Measurements from ENCODE around the gene C12orf76. TPM values are rescaled to one million over a fixed set of nuclear protein-coding genes. Genes with fewer than 3 reads are reported as not detected.

The C12orf76 gene
- polyA plus RNA-seq, 1 donor (not counting 4 experiments of a cell fraction or from before 2014, with no cell fraction given) = 7.3 TPM

GRCh38 chr12:110007881-110008280, 40.4 kb downstream of the C12orf76 start:
- DNase-seq (ENCODE audit: low read depth, low spot score) (no peak), FAIRE-seq (no peak)
- H3K9ac ChIP-seq (ENCODE audit: control insufficient read depth, extremely low read depth, insufficient read depth, low read length) = no peak overlapping the region
- peaks cover 73% of the 10 kb centered on the region for H3K79me2 ChIP-seq (ENCODE audit: control insufficient read depth, insufficient read depth, low read length)
- H3K9me3 ChIP-seq (ENCODE audit: control insufficient read depth, low read depth, low read length) = no peaks in the 10 kb centered on the region
- dilution Hi-C loops (cut with MboI; ENCODE audit: extremely low pct_ligation_motif_present, low sequenced_read_pairs) = no loop called here
- peaks cover 2 to 13% of the 10 kb centered on the region in 2 experiments for H3K36me3 ChIP-seq (ENCODE audit: control insufficient read depth in 2 of 2, extremely low read depth in 1 of 2, insufficient read depth in 2 of 2, low read length in 2 of 2)
- H3K4me1 ChIP-seq (ENCODE audit: control insufficient read depth, extremely low read depth, insufficient read depth, low read length) = peaks cover 8% of the 10 kb centered on the region
- no peak overlapping the region for H3K27ac ChIP-seq (ENCODE audit: control insufficient read depth, insufficient read depth, low read length)
- no peak for TF ChIP-seq CTCF (optimal IDR thresholded peaks at IDR 0.05 in 1 of 3, IDR thresholded peaks at IDR 0.05 in 1 of 3, conservative IDR thresholded peaks at IDR 0.05 in 1 of 3; ENCODE audit: extremely low read depth in 1 of 3, insufficient read depth in 2 of 3, low read length in 3 of 3)
- TF ChIP-seq EZH2 (IDR thresholded peaks at IDR 0.05; ENCODE audit: low read length) = no peak
- no peak overlapping the region for H3K4me3 ChIP-seq (ENCODE audit: control insufficient read depth in 2 of 3, extremely low read depth in 1 of 3, insufficient read depth in 2 of 3, low read depth in 1 of 3, low read length in 3 of 3)
- H3K4me2 ChIP-seq (ENCODE audit: control insufficient read depth, extremely low read depth, insufficient read depth, low read depth, low read length) = no peak overlapping the region
- H2AFZ ChIP-seq (ENCODE audit: control insufficient read depth, low read length) = no peak overlapping the region
- H4K20me1 ChIP-seq (ENCODE audit: control insufficient read depth, extremely low read depth, insufficient read depth, low read length) = no peaks in the 10 kb centered on the region
- H3K27me3 ChIP-seq (ENCODE audit: control insufficient read depth, extremely low read depth, insufficient read depth, low read length) = no peaks in the 10 kb centered on the region
- H3K9me1 ChIP-seq (ENCODE audit: control insufficient read depth, extremely low read depth, insufficient read depth, low read length) = peaks cover 3% of the 10 kb centered on the region

- H3K27ac ChIP-seq (ENCODE audit: control insufficient read depth, insufficient read depth, low read length) = no peak overlapping the region
Measured at GRCh38 chr12:110006115-110006514, 42.2 kb downstream of the C12orf76 start.

More at GRCh38 chr12:110006115-110006514, 42.2 kb downstream of the C12orf76 start:
- no peaks in the 10 kb centered on the region for H3K27me3 ChIP-seq (ENCODE audit: control insufficient read depth, extremely low read depth, insufficient read depth, low read length)
- DNase-seq (ENCODE audit: low read depth, low spot score) (no peak), FAIRE-seq (no peak)
- TF ChIP-seq CTCF (optimal IDR thresholded peaks at IDR 0.05 in 1 of 3, IDR thresholded peaks at IDR 0.05 in 1 of 3, conservative IDR thresholded peaks at IDR 0.05 in 1 of 3; ENCODE audit: extremely low read depth in 1 of 3, insufficient read depth in 2 of 3, low read length in 3 of 3) = no peak
- no peak for TF ChIP-seq EZH2 (IDR thresholded peaks at IDR 0.05; ENCODE audit: low read length)
- no peak overlapping the region for H3K4me3 ChIP-seq (ENCODE audit: control insufficient read depth in 2 of 3, extremely low read depth in 1 of 3, insufficient read depth in 2 of 3, low read depth in 1 of 3, low read length in 3 of 3)
- no peaks in the 10 kb centered on the region for H4K20me1 ChIP-seq (ENCODE audit: control insufficient read depth, extremely low read depth, insufficient read depth, low read length)
- dilution Hi-C loops (cut with MboI; ENCODE audit: extremely low pct_ligation_motif_present, low sequenced_read_pairs) = no loop called here
- peaks cover 26% of the 10 kb centered on the region for H3K4me1 ChIP-seq (ENCODE audit: control insufficient read depth, extremely low read depth, insufficient read depth, low read length)
- no peak overlapping the region for H2AFZ ChIP-seq (ENCODE audit: control insufficient read depth, low read length)
- peaks cover 67% of the 10 kb centered on the region for H3K79me2 ChIP-seq (ENCODE audit: control insufficient read depth, insufficient read depth, low read length)
- no peak overlapping the region for H3K9ac ChIP-seq (ENCODE audit: control insufficient read depth, extremely low read depth, insufficient read depth, low read length)
- peaks cover under 1% of the 10 kb centered on the region for H3K9me1 ChIP-seq (ENCODE audit: control insufficient read depth, extremely low read depth, insufficient read depth, low read length)
- no peak overlapping the region for H3K4me2 ChIP-seq (ENCODE audit: control insufficient read depth, extremely low read depth, insufficient read depth, low read depth, low read length)
- peaks cover 0 to 5% of the 10 kb centered on the region in 2 experiments for H3K36me3 ChIP-seq (ENCODE audit: control insufficient read depth in 2 of 2, extremely low read depth in 1 of 2, insufficient read depth in 2 of 2, low read length in 2 of 2)
- no peaks in the 10 kb centered on the region for H3K9me3 ChIP-seq (ENCODE audit: control insufficient read depth, low read depth, low read length)

Data from keratinocyte (primary cell).